ENCODE measurements around the gene SALL2.
A peak's percentile ranks its signal among the peaks of the same experiment; 100 is the strongest.

Gene SALL2

DNA sequence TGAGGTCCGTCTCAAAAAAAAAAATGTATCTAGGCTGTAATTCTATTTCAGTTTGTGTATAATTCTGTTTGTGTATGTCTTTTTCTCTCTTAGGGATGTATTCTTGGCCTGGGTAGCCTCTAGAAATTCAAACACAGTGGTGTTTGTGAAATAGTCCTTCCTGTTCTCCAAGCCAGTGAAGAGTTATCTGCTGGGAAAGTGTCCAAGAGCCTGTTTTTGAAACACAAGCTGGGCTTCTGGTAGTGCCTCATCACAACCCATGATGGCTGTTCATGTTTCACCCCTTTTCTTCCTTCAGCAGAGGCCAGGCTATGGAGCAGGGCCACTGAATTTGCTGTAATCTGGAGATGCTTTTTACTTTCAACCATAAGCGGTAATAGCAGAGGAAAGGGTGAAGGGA lies 29.7 kb downstream of the SALL2 start:
- no peaks in the 10 kb centered on the region for H3K4me1 ChIP-seq (ENCODE audit: control insufficient read depth, low read depth, low read length)
- H3K4me3 ChIP-seq (ENCODE audit: low read length), result no peak overlapping the region
- no CpG with 5 or more reads among the region's 2 CpGs for WGBS (ENCODE audit: extremely low coverage, insufficient coverage, low lambda C conversion rate)
- H3K79me1 ChIP-seq (ENCODE audit: low read length), result no peaks in the 10 kb centered on the region
- H2BK5ac ChIP-seq (ENCODE audit: low read length), result no peak overlapping the region
- no peak overlapping the region for H2BK120ac ChIP-seq (ENCODE audit: low read depth, low read length)
- H4K8ac ChIP-seq (ENCODE audit: low read depth, low read length), result no peak overlapping the region
- H3K27ac ChIP-seq (ENCODE audit: low read depth, low read length), result no peak overlapping the region
- peaks cover 17% of the 10 kb centered on the region for H3K36me3 ChIP-seq (ENCODE audit: control insufficient read depth, insufficient read depth, low read length)
- no peak for DNase-seq
- H2AK5ac ChIP-seq (ENCODE audit: low read length), result no peak overlapping the region
- H2BK15ac ChIP-seq (replicated peaks; ENCODE audit: low read depth), result no peak overlapping the region
- H3K56ac ChIP-seq (ENCODE audit: low read length), result no peak overlapping the region
- no peak overlapping the region for H4K5ac ChIP-seq (ENCODE audit: low read length)
- H3K79me2 ChIP-seq (ENCODE audit: control insufficient read depth, insufficient read depth, low read length), result no peaks in the 10 kb centered on the region
- H3K23ac ChIP-seq (ENCODE audit: low read length), result no peak overlapping the region
- H3K9ac ChIP-seq (ENCODE audit: low read length), result no peak overlapping the region
- H3K4me2 ChIP-seq (ENCODE audit: low read length), result no peak overlapping the region
- H3K4ac ChIP-seq (ENCODE audit: low read depth, low read length), result no peak overlapping the region
- no peaks in the 10 kb centered on the region for H3K27me3 ChIP-seq (ENCODE audit: insufficient read depth, low read length, poor library complexity)
- no peak overlapping the region for H3K18ac ChIP-seq (ENCODE audit: low read length)

GRCh38 chr14:21494902-21495762 lies 31.0 kb downstream of the SALL2 start:
- WGBS (ENCODE audit: extremely low coverage, insufficient coverage, low lambda C conversion rate), result no CpG with 5 or more reads among the region's 2 CpGs

GRCh38 chr14:21486640-21487087 lies 39.5 kb downstream of the SALL2 start:
- H3K23ac ChIP-seq (ENCODE audit: low read length), result no peak overlapping the region
- no peak overlapping the region for H3K9ac ChIP-seq (ENCODE audit: low read length)
- no peak overlapping the region for H2BK15ac ChIP-seq (replicated peaks; ENCODE audit: low read depth)
- no peak overlapping the region for H4K5ac ChIP-seq (ENCODE audit: low read length)
- no peaks in the 10 kb centered on the region for H3K79me1 ChIP-seq (ENCODE audit: low read length)
- H3K56ac ChIP-seq (ENCODE audit: low read length), result no peak overlapping the region
- no peak overlapping the region for H3K27ac ChIP-seq (ENCODE audit: low read depth, low read length)
- H3K36me3 ChIP-seq (ENCODE audit: control insufficient read depth, insufficient read depth, low read length), result no peaks in the 10 kb centered on the region
- H2BK120ac ChIP-seq (ENCODE audit: low read depth, low read length), result no peak overlapping the region
- no peak overlapping the region for H3K4me3 ChIP-seq (ENCODE audit: low read length)
- no peak overlapping the region for H2AK5ac ChIP-seq (ENCODE audit: low read length)
- no peaks in the 10 kb centered on the region for H3K27me3 ChIP-seq (ENCODE audit: insufficient read depth, low read length, poor library complexity)
- no peak overlapping the region for H4K8ac ChIP-seq (ENCODE audit: low read depth, low read length)
- WGBS (ENCODE audit: extremely low coverage, insufficient coverage, low lambda C conversion rate), result no CpG with 5 or more reads among the region's 1 CpG
- H3K4me1 ChIP-seq (ENCODE audit: control insufficient read depth, low read depth, low read length), result no peaks in the 10 kb centered on the region
- DNase-seq, result no peak
- H3K4ac ChIP-seq (ENCODE audit: low read depth, low read length), result no peak overlapping the region
- H3K4me2 ChIP-seq (ENCODE audit: low read length), result no peak overlapping the region
- H3K79me2 ChIP-seq (ENCODE audit: control insufficient read depth, insufficient read depth, low read length), result no peaks in the 10 kb centered on the region
- H2BK5ac ChIP-seq (ENCODE audit: low read length), result no peak overlapping the region
- H3K18ac ChIP-seq (ENCODE audit: low read length), result no peak overlapping the region

More at GRCh38 chr14:21494902-21495762, 31.0 kb downstream of the SALL2 start:
- H3K4me1 ChIP-seq (ENCODE audit: control insufficient read depth, low read depth, low read length), result no peaks in the 10 kb centered on the region
- no peaks in the 10 kb centered on the region for H3K79me1 ChIP-seq (ENCODE audit: low read length)
- H3K56ac ChIP-seq (ENCODE audit: low read length), result no peak overlapping the region
- H4K5ac ChIP-seq (ENCODE audit: low read length), result no peak overlapping the region
- H3K23ac ChIP-seq (ENCODE audit: low read length), result no peak overlapping the region
- H3K36me3 ChIP-seq (ENCODE audit: control insufficient read depth, insufficient read depth, low read length), result peaks cover 13% of the 10 kb centered on the region
- no peak overlapping the region for H4K8ac ChIP-seq (ENCODE audit: low read depth, low read length)
- no peak overlapping the region for H3K4ac ChIP-seq (ENCODE audit: low read depth, low read length)
- no peak overlapping the region for H2BK120ac ChIP-seq (ENCODE audit: low read depth, low read length)
- no peak overlapping the region for H3K9ac ChIP-seq (ENCODE audit: low read length)
- H3K4me2 ChIP-seq (ENCODE audit: low read length), result no peak overlapping the region
- H3K79me2 ChIP-seq (ENCODE audit: control insufficient read depth, insufficient read depth, low read length), result no peaks in the 10 kb centered on the region
- no peak overlapping the region for H3K27ac ChIP-seq (ENCODE audit: low read depth, low read length)
- H2BK5ac ChIP-seq (ENCODE audit: low read length), result no peak overlapping the region
- no peak overlapping the region for H3K18ac ChIP-seq (ENCODE audit: low read length)
- DNase-seq, result peak; percentile 61
- H2BK15ac ChIP-seq (replicated peaks; ENCODE audit: low read depth), result no peak overlapping the region
- H2AK5ac ChIP-seq (ENCODE audit: low read length), result no peak overlapping the region
- H3K27me3 ChIP-seq (ENCODE audit: insufficient read depth, low read length, poor library complexity), result no peaks in the 10 kb centered on the region
- H3K4me3 ChIP-seq (ENCODE audit: low read length), result no peak overlapping the region

GRCh38 chr14:21476925-21477681 lies 49.0 kb downstream of the SALL2 start, which contains the start of the genes RAB2B and TOX4:
RAB2B (minus strand) TSS chr14:21476959; CDS start chr14:21476872, 87 bp downstream.
TOX4 (plus strand) TSS chr14:21477195; CDS start chr14:21477279, 84 bp downstream.
- peaks cover 3% of the 10 kb centered on the region for H3K79me1 ChIP-seq (ENCODE audit: low read length)
- peak within 1 kb of the TSS; percentile 85 for H3K4me2 ChIP-seq (ENCODE audit: low read length)
- no peak within 1 kb of the TSS for H3K23ac ChIP-seq (ENCODE audit: low read length)
- no peak within 1 kb of the TSS for H2BK120ac ChIP-seq (ENCODE audit: low read depth, low read length)
- H3K18ac ChIP-seq (ENCODE audit: low read length), result peak within 1 kb of the TSS; percentile 62
- peak within 1 kb of the TSS; percentile 95 for H3K56ac ChIP-seq (ENCODE audit: low read length)
- H3K4me3 ChIP-seq (ENCODE audit: low read length), result peak within 1 kb of the TSS; percentile 98
- H3K27ac ChIP-seq (ENCODE audit: low read depth, low read length), result peak within 1 kb of the TSS; percentile 30
- peaks cover 12% of the 10 kb centered on the region for H3K79me2 ChIP-seq (ENCODE audit: control insufficient read depth, insufficient read depth, low read length)
- no peak within 1 kb of the TSS for H2AK5ac ChIP-seq (ENCODE audit: low read length)
- peak; percentile 100 for DNase-seq
- no peak within 1 kb of the TSS for H4K8ac ChIP-seq (ENCODE audit: low read depth, low read length)
- H2BK15ac ChIP-seq (replicated peaks; ENCODE audit: low read depth), result no peak within 1 kb of the TSS
- H3K36me3 ChIP-seq (ENCODE audit: control insufficient read depth, insufficient read depth, low read length), result no peaks in the 10 kb centered on the region
- H3K4me1 ChIP-seq (ENCODE audit: control insufficient read depth, low read depth, low read length), result no peaks in the 10 kb centered on the region
- no peak within 1 kb of the TSS for H2BK5ac ChIP-seq (ENCODE audit: low read length)
- no CpG with 5 or more reads among the region's 49 CpGs for WGBS (ENCODE audit: extremely low coverage, insufficient coverage, low lambda C conversion rate)
- peak within 1 kb of the TSS; percentile 92 for H3K9ac ChIP-seq (ENCODE audit: low read length)
- no peak within 1 kb of the TSS for H3K4ac ChIP-seq (ENCODE audit: low read depth, low read length)
- H4K5ac ChIP-seq (ENCODE audit: low read length), result no peak within 1 kb of the TSS
- no peaks in the 10 kb centered on the region for H3K27me3 ChIP-seq (ENCODE audit: insufficient read depth, low read length, poor library complexity)

- no peak overlapping the region for H4K5ac ChIP-seq (ENCODE audit: low read length)
- no peaks in the 10 kb centered on the region for H3K27me3 ChIP-seq (ENCODE audit: insufficient read depth, low read length, poor library complexity)
- H3K4ac ChIP-seq (ENCODE audit: low read depth, low read length), result no peak overlapping the region
- H3K4me1 ChIP-seq (ENCODE audit: control insufficient read depth, low read depth, low read length), result no peaks in the 10 kb centered on the region
- no peak overlapping the region for H2BK5ac ChIP-seq (ENCODE audit: low read length)
- H3K4me3 ChIP-seq (ENCODE audit: low read length), result peak overlapping the region; percentile 91
- no peak overlapping the region for H2AK5ac ChIP-seq (ENCODE audit: low read length)
- peaks cover 12% of the 10 kb centered on the region for H3K79me2 ChIP-seq (ENCODE audit: control insufficient read depth, insufficient read depth, low read length)
- peak overlapping the region; percentile 95 for H3K56ac ChIP-seq (ENCODE audit: low read length)
- no peak overlapping the region for H3K27ac ChIP-seq (ENCODE audit: low read depth, low read length)
- H3K4me2 ChIP-seq (ENCODE audit: low read length), result peak overlapping the region; percentile 85
- H3K23ac ChIP-seq (ENCODE audit: low read length), result no peak overlapping the region
- H2BK120ac ChIP-seq (ENCODE audit: low read depth, low read length), result no peak overlapping the region
- H3K79me1 ChIP-seq (ENCODE audit: low read length), result peaks cover 3% of the 10 kb centered on the region
- H4K8ac ChIP-seq (ENCODE audit: low read depth, low read length), result no peak overlapping the region
- peak overlapping the region; percentile 92 for H3K9ac ChIP-seq (ENCODE audit: low read length)
- no peak for DNase-seq
- peak overlapping the region; percentile 62 for H3K18ac ChIP-seq (ENCODE audit: low read length)
- H2BK15ac ChIP-seq (replicated peaks; ENCODE audit: low read depth), result no peak overlapping the region
- no CpG with 5 or more reads among the region's 27 CpGs for WGBS (ENCODE audit: extremely low coverage, insufficient coverage, low lambda C conversion rate)
- no peaks in the 10 kb centered on the region for H3K36me3 ChIP-seq (ENCODE audit: control insufficient read depth, insufficient read depth, low read length)
These were observed 49.6 kb downstream of the SALL2 start for GRCh38 chr14:21476523-21476924.
